GM18861 (cell line): ENCODE measurements around the gene SLC49A3.

ENCODE experiments used
- ATAC-seq: cut with Tn5 transposase; IDR thresholded peaks from one replicate; pipeline ENCODE4 v1.9.1; 2021; ENCODE audit not compliant: unreplicated experiment

Gene SLC49A3

GRCh38 chr4:634599-634985 is 54.4 kb downstream of the SLC49A3 start:
- no peak for ATAC-seq

GRCh38 chr4:633976-634598 is 54.9 kb downstream of the SLC49A3 start:
- ATAC-seq, result no peak

GRCh38 chr4:633406-633805 is 55.5 kb downstream of the SLC49A3 start:
- no peak for ATAC-seq

DNA sequence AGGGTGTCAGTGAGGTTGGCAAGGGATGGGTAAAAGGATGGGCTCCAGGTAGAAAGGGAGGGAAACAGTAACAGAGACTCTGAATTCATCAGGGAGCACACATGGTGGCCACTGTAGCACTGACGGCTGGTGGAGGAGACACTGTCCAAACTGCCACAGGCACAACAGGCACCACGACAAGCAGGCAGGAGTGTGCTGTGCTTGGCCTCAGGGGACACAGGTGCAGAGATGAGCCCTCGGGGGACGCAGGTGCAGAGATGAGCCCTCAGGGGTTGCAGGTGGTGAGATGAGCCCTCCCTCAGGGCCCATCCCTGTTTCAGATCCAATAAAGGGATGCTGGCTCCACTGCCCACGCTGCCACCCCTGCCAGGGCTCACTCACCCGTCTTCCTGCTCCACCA is 56.0 kb downstream of the SLC49A3 start:
- no peak for ATAC-seq

DNA sequence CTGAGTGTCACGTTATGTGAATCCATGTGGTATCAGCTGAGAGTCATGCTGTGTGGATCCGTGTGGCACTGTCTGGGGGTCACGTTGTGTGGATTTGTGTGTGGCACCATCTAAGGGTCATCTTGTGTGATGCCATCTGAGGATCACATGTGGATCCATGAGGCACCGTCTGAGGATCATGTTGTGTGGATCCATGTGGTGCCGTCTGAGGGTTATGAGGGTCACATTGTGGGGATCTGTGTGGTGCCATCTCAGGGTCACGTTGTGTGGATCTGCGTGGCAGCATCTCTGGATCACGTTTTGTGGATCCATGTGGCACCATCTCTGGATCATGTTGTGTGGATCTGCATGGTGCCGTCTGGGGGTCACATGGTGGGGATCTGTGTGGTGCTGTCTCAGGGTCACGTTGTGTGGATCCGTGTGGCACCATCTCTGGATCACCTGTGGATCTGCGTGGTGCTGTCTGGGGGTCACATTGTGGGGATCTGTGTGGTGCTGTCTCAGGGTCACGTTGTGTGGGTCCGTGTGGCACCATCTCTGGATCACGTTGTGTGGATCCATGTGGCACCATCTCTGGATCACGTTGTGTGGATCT is 56.7 kb downstream of the SLC49A3 start:
- no peak for ATAC-seq
